Activated T-cell treated with anti-CD3 and anti-CD28 coated beads for 48 hours (primary cell): Measurements from ENCODE around the gene HADH.
"Not testable (repeated sequence)": the region's sequence is repeated elsewhere in the genome, so short reads cannot be mapped to it uniquely, and the experiment has no call there.

Source experiments
- DNase-seq: peaks from one replicate; pipeline ENCODE4 v3.0.0-alpha.2; 2020; ENCODE audit warnings: low read depth

HADH gene

DNA sequence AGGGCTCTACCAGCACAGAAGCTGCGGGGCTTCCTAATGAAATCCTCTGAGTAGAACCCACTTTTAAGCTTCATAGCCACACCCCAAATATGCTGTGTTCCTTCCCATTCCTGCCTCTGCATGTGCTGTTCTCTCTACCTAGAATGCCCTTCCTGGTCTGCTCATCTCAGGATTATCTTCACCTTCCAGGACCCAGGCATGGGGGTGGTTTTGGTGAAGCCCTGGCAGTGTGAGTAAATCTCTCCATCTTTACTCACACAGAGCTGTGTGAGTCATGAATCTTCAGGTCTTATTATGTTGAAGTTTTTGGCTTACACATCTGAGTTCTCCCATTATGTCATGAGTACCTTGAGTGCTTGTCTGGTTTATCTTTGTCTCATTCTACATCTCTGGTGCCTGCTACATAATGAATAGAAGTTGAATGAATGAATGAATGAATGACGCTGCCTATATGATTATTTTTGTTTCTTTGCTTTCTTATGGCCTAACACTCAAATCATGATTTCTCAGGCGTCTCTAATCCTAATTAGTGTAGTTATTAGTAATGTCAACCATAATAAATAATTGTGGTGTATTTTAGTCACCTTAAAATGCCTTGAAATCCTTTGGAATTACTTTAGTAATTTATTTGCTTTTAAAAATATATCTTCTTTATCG, 41.9 kb downstream of the HADH start:
- peak; percentile 45 for DNase-seq

DNA sequence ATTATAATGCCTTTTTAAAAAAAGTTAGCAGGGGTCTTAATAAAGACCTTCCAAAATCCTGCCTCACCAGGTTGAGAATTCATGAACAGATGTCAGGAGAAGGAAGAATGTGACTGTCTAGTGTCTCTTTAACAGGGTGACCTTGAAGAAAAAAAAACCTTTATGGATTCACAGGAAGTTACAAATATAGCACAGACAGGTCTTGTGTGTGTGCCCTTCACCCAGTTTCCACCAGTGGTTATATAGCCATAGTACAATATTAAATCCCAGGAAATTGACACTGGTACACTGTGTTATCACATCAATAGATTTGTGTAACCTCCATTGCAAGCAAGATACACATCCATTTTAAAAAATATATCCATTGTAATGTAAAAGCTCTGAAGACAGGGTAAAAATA, 43.7 kb downstream of the HADH start:
- no peak for DNase-seq

DNA sequence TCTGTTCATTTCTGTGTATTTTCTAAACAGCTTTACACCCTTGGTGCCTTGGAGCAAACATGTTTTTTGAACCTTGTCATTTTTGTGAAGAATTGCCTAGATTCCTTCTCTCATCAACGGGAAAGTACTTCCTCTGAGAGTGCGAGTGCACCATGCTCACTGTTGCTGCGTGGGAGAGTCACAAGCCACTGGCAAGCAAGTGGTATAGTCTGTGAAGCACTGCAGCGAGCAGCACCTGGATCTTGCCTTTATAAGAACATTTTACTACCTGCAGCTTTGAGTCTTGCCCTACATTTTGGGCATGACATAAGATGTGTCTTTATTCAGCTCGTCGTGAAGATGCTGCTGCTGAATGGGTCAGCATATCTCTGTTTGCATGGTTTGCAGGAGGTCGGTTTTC, 44.9 kb downstream of the HADH start:
- DNase-seq, result no peak

DNA sequence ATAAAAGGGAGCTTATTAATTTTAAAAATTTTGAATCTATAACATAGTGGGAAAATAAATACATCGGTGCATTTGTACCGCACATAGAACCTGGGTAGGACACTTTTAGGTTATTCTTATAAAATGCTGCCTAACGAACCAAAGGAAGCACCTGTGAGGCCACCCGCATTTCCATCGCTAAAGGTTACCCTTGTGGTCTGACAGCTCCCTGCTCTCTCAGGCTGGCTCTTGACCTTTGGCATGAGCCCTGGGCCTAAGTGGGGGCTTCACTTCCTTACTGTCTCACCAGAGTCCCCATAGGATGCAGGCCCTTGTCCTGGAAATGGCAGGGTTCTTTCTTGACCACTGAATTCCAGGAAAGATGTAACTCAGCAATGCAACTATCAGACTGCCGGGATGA, 46.0 kb downstream of the HADH start:
- no peak for DNase-seq

DNA sequence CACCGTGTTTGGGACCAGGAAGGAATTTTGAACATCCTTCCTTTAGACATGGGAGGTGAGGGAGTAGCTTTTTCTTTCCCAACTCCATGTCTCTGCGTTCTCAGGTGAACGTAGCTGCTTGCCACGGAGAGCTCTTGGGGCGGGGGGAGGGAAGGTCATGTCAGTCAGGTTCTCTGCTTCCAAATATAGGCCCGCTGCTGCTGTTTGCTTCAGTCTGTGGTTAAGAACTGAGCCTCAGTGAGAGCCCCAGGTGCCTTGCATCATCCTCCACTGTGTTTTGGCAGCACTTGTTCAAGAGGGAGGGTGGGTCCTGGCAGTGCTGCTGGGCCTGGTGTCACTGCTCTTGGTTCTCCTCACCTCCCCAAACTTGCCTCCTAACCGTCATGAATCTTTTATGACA, 46.5 kb downstream of the HADH start:
- DNase-seq, result peak; percentile 50

DNA sequence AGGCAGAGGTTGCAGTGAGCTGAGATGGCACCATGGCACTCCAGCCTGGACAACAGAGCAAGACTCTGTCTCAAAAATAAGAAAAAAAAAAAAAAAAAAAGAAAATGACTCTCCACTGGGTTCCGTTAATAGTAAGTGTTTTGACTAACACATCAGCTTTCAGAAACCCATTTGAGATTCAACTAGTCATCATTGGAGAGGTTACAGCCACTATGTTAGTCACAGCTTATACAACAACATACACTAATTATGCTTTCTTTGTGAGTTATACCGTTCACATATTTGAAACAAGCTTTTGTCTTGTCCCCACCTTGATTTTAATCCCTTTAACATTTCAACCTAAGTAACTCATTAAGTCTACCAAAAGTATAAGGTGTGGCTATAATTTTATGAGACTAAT, 48.2 kb downstream of the HADH start:
- DNase-seq, result no peak

DNA sequence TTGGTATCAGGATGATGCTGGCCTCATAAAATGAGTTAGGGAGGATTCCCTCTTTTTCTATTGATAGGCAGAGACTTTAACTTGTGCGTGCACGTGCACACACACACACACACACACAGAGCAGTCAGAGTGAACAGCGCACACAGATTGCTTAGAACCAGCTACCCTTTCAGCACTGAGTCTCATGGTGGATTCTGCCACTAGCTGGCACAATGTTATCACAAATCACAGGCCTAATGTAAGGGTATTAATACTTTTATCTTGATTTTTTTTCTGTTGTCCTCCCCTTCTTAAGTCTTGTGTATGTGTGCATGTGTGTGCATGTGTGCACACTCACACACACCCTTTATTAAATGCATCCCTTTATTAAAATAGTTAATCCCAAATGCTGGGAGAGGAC, 53.2 kb downstream of the HADH start:
- no peak for DNase-seq

DNA sequence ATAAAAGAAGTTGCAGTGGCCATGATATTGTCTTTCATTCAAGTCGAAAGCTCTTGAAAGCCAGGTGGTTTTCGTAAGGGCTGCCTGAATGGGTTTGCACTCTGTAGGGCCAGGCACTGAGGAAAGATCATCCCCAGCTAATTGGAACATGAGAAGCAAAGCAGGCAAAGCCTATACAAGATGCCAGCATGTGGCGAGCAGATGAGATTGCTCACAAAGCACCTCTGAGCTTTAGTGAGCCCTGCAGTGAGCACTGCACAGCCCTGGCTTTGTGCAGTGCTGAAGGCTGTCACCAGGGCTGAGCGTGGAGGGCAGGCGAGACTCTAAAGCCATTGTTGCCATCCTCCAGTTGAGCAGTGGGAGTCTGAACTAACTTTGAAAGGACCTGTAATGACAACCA, 53.8 kb downstream of the HADH start:
- DNase-seq, result no peak

DNA sequence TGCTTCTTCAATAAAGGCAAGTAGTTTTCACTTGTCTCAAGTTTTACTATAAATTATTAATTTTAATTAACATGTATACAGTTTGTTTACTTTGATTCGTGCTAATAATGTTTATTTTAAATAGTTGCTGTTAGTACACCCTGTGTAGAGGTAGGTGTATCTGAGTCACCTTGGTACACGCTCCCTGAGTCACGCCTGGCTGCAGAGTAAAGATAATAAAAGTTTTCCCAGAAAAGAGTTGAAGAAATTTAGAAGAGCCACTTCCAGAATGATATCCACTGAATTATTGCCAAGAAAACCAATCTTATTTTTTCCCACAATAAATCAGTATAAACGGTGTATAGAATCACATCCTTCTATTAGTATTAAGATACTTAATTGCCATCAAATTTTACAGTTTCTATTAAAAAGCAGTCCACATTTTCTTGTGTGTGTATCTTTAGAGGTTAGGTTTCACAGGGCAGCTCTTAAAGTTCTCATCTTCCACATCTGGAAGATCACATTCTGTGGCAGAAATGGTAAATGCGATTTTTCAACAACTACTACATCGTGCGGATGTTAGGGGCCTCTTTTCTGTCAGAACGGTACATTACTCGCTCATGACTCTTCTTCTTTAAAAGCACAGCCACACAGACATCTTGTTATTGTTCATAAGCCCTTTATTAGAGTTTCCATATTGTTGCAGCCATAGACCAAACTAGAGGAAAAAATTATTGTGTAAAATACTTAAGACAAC, 55.4 kb downstream of the HADH start:
- no peak for DNase-seq

DNA sequence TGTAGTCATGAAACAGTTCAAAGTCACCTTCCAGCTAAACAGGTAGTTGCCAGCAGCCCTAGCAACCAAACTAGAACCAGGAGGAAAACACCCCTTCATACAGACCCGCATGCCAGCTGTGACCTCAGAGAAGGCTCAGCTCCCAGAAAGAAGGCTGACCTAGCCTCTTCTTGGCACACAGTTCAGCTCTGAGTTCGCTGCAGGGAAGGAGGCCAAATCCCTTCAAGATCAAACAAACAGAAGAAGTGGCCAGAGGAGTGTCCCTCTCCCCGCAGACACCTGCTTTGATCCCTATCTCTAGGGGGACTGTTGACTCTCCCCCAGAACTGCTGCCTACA, 56.0 kb downstream of the HADH start:
- no peak for DNase-seq

DNA sequence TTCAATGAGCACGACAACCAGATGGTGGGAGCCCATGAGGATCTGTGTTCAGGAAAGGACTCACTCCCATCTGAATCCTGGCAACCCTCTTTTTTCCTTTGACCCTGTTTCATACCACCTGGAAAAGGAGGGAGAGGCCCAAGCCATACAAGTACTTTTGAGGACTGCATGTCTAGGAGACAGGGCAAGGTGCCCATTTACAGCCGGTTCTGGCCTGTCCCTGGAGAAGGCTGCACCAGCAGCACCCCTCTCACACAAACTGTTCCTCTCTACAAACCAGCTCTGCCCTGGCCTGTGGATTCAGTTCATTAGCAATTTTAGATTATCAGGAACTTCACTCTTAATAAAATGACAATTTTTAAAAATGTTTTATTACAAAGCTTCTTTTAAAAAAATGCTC, 57.5 kb downstream of the HADH start:
- DNase-seq, result no peak

DNA sequence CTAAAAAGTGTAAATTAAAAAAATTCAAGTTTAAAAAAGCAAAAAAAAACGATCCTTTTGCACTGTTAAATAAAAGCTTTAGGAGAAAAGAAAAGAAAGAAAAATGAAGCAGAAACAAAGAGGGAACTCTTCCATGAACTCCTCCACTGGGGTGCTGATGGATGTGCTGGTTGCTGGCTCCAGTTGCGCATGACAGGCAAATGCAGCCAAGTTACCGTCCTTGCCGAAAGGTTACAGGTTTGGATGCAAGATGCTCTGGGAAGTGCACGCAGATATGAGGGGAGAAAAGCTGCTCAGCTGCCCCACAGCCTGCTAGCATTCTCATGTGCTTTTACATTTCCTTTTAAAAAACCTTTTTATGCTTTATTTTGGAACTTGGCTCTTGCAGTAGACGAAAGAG, 58.5 kb downstream of the HADH start:
- DNase-seq, result no peak

DNA sequence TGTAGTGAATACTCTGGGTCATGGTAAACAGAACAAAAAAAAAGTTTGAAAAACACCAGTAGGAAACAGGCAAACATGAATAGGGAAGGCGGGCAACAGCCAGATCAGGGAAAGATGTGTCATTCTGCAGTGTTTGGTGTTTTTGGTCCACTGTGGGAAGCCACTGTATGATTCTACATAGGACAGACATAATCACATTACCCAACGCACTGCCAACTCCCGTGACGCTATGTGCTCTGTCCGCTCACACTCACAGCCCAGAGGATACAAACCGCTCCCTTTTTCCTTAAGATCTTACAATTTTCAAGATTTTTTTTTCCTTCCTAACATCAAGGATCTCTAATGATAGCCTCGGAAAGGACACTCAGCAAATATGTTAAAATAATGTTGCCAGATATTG, 59.3 kb downstream of the HADH start:
- no peak for DNase-seq

DNA sequence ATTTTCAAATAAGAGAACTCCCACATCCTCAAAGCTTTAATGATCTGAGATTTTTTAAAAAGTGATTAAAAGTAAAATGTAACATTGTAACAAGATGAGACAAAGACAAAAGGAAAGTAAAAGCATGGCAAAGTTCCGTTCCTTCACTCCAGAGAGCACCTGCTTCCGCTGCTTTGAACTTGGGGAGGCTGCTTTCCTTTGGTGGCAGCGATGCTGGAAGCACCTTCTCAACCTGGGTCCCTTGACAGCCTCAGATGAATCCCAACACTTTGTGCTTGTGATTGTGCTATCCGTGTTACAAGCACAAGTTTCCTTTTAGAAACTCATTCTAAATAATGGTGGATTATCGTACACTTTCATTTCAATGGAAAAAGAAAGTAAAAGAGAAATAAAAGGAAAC, 59.7 kb downstream of the HADH start:
- DNase-seq, result no peak

DNA sequence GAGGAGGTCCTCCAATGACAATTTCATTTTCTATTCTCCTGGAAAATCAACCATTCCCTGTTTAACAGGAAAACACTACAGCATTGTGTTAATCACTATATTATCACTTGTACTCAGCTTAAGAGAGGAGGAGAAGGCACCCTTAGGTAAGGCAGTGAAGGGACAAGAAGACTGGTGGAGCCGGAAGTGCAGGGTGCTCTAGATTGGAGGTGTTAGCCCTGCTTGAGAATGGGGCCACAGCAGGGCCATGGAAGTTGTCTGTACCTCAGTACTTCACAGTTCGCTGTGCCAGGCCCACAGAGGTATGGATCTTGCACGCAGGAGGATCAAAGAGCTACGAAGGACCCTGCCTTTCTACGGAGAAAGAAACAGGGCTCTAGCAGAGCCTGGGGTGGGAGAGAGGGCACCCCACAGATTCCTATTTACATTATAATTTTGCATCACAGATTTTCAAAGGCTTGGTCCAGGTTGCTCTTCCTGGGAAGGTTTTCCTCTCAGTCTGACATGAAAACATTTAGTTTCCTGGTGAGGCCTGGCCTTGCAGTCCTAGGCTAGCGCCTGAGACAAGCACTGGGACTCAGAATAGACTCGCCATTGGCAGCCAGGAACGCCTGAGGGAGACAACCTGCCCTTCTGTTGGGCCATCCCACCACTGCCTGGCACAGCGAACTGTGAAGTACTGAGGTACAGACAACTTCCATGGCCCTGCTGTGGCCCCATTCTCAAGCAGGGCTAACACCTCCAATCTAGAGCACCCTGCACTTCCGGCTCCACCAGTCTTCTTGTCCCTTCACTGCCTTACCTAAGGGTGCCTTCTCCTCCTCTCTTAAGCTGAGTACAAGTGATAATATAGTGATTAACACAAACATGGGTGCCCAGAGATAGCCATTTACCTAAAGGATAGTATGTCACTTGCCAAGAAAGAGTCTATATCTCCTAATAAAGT, 60.8 kb downstream of the HADH start:
- DNase-seq, result not testable (repeated sequence)

DNA sequence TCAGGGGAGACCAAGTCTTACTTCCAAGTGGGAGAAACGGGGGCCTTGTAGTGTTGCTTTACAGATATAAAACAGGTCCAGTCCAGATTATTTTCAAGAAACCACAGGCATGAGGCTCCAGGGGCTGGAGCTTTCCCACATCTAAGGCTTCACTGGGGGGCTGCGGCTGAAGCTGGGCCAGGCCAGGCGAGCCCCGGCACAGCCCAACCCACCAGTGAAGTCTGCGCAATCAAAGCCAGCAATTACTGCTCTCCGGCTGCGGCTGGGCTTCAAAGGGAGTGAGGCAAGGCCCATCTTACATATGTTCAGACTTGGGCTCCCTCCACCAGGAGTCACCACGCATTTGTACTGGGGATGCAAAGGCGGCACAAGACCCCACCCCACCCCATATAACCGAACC, 61.7 kb downstream of the HADH start:
- no peak for DNase-seq

DNA sequence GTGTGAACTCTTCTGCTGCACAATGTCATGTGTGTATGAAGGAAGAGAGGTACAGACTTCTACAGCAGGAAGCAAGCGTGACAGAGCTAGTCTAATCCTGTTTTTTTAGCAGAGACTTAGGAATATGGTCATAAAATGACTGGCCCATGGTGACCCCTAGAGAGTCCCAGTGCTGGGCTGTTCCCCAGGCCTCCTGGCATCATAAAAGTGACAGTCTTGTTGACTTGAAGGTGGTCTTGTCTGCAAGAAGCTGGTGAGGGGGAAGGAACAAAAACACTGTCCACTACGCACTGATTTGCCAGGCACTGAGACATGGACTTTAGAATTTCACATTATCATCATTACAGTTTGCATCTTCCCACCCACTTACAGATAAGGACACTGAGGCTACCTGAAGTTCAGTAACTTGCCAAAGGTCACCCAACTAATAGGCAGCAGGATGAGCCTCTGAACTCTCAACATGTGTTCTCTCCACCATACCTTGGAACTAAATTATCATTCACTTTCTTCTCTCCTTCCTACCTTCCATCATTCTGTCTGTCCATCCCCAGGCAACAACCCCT, 63.0 kb downstream of the HADH start:
- no peak for DNase-seq

DNA sequence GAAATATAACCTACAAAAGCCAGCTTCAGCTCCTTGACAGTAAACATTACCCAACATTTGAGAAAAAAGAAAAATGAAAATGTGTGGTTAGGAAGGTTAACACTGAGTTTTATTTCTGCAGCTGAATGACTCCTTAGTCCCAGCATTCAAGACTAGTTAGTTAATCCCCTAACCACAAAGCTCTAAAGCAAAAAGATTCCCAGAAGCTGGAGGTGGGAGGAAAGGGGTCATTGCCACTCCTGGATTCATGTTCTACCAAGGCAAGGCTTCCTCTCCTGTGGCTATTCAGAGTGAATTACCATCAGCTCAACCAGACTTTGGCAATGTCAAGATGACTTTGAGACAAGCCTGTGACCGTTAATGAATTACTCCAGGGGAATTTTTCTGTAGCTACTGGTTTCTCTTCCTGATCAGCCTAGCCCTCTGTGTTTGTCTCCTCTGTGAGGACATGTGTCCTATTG, 63.6 kb downstream of the HADH start:
- no peak for DNase-seq

DNA sequence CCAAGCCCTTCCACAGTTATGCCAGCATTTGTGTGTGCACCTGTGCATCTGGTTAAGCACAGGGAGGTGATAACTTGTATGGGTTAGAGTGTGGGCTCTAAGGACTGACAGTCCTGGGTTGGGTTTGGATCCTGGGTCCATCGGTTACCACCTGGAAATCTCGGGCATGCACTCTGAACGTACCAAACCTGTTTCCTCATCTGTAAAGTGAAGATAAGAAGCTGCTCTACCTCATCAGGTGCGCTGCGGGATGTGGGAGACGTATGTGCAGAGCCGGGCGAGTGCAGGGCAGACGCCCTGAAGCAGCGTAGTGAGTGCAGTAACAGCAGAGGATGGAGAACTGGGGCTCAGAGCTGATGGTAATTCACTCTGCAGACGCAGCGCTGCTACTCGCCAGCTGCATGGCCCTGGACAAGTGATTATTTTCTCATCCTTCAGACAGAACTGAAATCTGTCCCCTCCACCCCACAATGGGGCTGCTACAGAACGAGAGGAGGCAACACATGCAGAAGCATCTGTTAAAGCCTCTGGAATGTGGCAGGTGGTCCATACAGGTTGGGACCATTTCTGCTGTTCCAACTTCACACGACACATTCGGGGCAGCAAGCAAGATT, 64.4 kb downstream of the HADH start:
- no peak for DNase-seq

DNA sequence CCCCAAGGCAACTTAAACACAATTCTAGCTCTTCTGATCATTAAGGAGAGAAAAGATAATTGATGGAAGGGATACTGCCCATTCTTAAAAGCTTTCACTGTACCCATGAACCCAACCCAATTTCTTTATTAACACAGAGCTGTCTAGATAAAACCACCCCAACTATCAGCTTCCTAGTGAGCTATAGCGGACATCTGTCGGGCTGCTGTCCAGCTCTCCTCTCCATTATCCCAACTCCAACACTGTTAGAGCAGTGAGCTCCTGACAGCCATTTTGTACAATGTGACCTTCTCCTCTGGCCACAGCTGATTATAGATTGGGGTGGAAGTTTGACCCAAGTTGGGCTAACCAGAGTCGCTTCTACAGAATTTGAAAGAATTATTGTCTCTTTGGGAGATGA, 66.1 kb downstream of the HADH start:
- DNase-seq, result no peak

DNA sequence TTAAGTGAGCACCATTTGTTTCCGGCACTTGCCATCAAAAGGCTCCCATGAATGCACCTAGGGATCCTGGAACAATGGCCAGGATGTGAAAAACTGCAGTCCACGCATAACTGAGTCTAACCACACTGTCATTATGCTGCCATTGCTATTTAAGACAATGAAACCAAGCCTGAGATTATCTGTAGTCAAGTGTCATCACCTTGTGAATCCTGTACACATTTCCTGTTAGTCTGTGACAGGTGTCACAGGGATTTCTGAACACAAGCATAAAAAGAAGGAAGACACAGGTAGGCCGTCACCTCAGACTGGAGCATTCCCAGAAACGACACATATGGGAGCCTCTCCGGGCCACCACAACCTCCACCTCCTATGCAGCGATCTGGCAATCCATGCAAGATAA, 66.7 kb downstream of the HADH start:
- no peak for DNase-seq
